CD4-positive, alpha-beta T cell treated with Interleukin-6 at 100 ng/mL for 8 hours (primary cell): ENCODE data around the gene ZDHHC4.

ENCODE experiments used
- DNase-seq: peaks from one replicate; pipeline ENCODE4 v3.0.0-alpha.2; 2020; ENCODE audit warnings: mixed read lengths, low spot score

Gene ZDHHC4

GRCh38 chr7:6636741-6637543 is 59.7 kb downstream of the ZDHHC4 start, which contains the start of gene ZNF316:
Gene ZNF316 (plus strand): TSS chr7:6637318. CDS start chr7:6642410, 5,092 bp downstream.
- DNase-seq = peak; percentile 38

DNA sequence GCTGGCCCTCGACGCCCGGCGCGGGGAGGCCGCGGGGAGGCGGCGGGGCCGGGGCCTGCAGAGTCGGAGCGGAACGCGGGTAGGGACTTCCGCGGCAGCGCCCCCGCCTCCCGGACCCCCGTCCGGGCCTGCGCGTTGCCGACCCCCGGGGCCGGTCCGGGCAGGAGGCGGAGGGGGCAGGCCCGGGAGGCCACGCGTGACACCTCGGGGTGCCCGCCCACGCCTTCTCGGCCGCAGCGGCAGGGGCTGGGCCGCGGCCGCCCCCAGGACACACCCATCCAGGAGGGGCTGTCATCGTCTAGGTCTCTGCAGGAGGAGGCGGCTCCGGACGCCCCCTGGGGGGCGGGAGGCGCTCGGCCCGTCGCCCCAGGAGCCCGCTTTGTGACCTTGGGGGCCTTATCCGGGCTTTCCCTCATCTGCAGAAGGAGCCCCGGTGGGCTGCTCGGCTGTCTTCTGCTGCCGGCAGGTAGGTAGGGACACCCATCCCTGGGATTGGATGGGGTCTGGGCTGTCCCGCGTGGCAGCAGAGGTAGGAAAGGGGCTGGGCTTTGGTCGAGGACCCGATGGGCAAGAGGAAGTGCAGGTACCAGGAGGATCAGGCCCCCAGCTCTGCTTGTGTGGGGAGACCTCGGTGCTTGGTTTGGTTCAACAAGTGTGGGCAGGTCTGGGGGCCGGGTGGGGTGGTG is 60.4 kb downstream of the ZDHHC4 start:
- peak; percentile 45 for DNase-seq
